B cell (primary cell): ENCODE data around the gene NHERF2. TPM values are rescaled to one million over a fixed set of nuclear protein-coding genes. Genes with fewer than 3 reads are reported as not detected.

Source experiments
- ATAC-seq: fragments of 200-7000 bp; cut with Tn5 transposase; one replicate; pipeline ENCODE4 v1.10.0; 2021; ENCODE audit warnings: low read depth, mild to moderate bottlenecking, moderate number of reproducible peaks, moderate library complexity
- CTCF ChIA-PET: fragments of 350-600 bp; sonication (Branson Sonifier 250); formaldehyde crosslinking; loops from one replicate; lab custom pipeline; 2021; ENCODE audit warnings: antibody characterized with exemption, inconsistent platforms; lab: Charles Lee
- POLR2A ChIA-PET: fragments of 350-600 bp; sonication (Branson Sonifier 250); formaldehyde crosslinking; loops from one replicate; lab custom pipeline; 2021; ENCODE audit warnings: antibody characterized with exemption; lab: Charles Lee
- DNase-seq: peaks from one replicate; pipeline ENCODE4 v3.0.0; 2013
- H2AFZ ChIP-seq: 2 replicates; pipeline ENCODE4 v1.6.1; 2012; ENCODE audit warnings: mild to moderate bottlenecking, low read depth, low read length; ENCODE audit not compliant: insufficient read depth, poor library complexity, severe bottlenecking
- H3K27ac ChIP-seq, 2 donors: 1 replicate in 1 of 2; 2 replicates in 1 of 2; pipeline ENCODE4 v1.5.1; 2012 to 2013; ENCODE audit warnings: low read length in 2 of 2, mild to moderate bottlenecking in 2 of 2, moderate library complexity in 1 of 2
- H3K27me3 ChIP-seq, 4 experiments: fragments of 200-600 bp in 1 of 4; sonication (generic) in 1 of 4; replicated peaks in 1 of 4; 1 replicate in 2 of 4; 2 replicates in 2 of 4; pipeline versions ENCODE4 v1.6.1 to v1.7.0; 2013 to 2016; ENCODE audit warnings: low read length in 3 of 4, mild to moderate bottlenecking in 2 of 4, mixed read lengths in 1 of 4, moderate library complexity in 1 of 4; ENCODE audit not compliant: insufficient read depth in 4 of 4, control insufficient read depth in 3 of 4; ENCODE audit errors: control extremely low read depth in 1 of 4
- H3K36me3 ChIP-seq, 2 experiments: replicated peaks in 1 of 2; 1 replicate in 1 of 2; 2 replicates in 1 of 2; pipeline versions ENCODE4 v1.6.1 to v1.7.1; 2013; ENCODE audit warnings: low read length in 1 of 2; ENCODE audit not compliant: insufficient read depth in 2 of 2, control insufficient read depth in 1 of 2; ENCODE audit errors: control extremely low read depth in 1 of 2, extremely low read depth in 1 of 2
- H3K4me1 ChIP-seq, 2 donors: fragments of 200-600 bp in 1 of 2; sonication (generic) in 1 of 2; 1 replicate in 1 of 2; 2 replicates in 1 of 2; pipeline versions ENCODE4 v1.5.1 to v1.6.1; 2013 to 2017; ENCODE audit warnings: low read length in 2 of 2; ENCODE audit not compliant: control insufficient read depth in 2 of 2, insufficient read depth in 2 of 2
- H3K4me2 ChIP-seq: replicated peaks from 2 replicates; pipeline ENCODE3; 2012; ENCODE audit warnings: mild to moderate bottlenecking, low read depth, low read length; ENCODE audit not compliant: poor library complexity, severe bottlenecking
- H3K4me3 ChIP-seq, 5 experiments: fragments of 200-600 bp in 1 of 5; sonication (generic) in 1 of 5; 1 replicate in 3 of 5; 2 replicates in 2 of 5; pipeline versions ENCODE4 v1.5.1 to v1.7.0; 2011 to 2016; ENCODE audit warnings: low read length in 4 of 5, mild to moderate bottlenecking in 4 of 5, low read depth in 2 of 5, control low read depth in 1 of 5, moderate library complexity in 1 of 5; ENCODE audit not compliant: insufficient read depth in 1 of 5; ENCODE audit errors: control extremely low read depth in 1 of 5, extremely low read depth in 1 of 5
- H3K79me2 ChIP-seq: fragments of 200-600 bp; sonication (generic); one replicate; pipeline ENCODE4 v1.6.0; 2016; ENCODE audit warnings: low read length; ENCODE audit not compliant: control insufficient read depth, insufficient read depth
- H3K9ac ChIP-seq: fragments of 200-600 bp; sonication (generic); 2 replicates; pipeline ENCODE4 v1.6.1; 2017; ENCODE audit warnings: mild to moderate bottlenecking, low read length, moderate library complexity
- H3K9me3 ChIP-seq, 3 donors: one replicate each; pipeline versions ENCODE4 v1.6.1 to v1.7.1; 2013; ENCODE audit warnings: low read length in 2 of 3; ENCODE audit not compliant: control insufficient read depth in 2 of 3, insufficient read depth in 1 of 3; ENCODE audit errors: control extremely low read depth in 1 of 3
- H4K20me1 ChIP-seq: 2 replicates; pipeline ENCODE4 v1.6.0; 2012; ENCODE audit warnings: mild to moderate bottlenecking, low read length; ENCODE audit not compliant: insufficient read depth, control insufficient read depth, poor library complexity, severe bottlenecking
- H3K27ac Mint-ChIP-seq: one replicate; pipeline ENCODE4 v1.8.0; 2021; ENCODE audit warnings: mixed read lengths
- H3K27me3 Mint-ChIP-seq: one replicate; pipeline ENCODE4 v1.8.0; 2021; ENCODE audit warnings: mixed read lengths
- H3K4me1 Mint-ChIP-seq: one replicate; pipeline ENCODE4 v1.8.0; 2021; ENCODE audit warnings: mixed read lengths
- H3K4me3 Mint-ChIP-seq: one replicate; pipeline ENCODE4 v1.8.0; 2021; ENCODE audit warnings: mixed read lengths
- H3K9me3 Mint-ChIP-seq: one replicate; pipeline ENCODE4 v1.8.0; 2022; ENCODE audit warnings: mixed read lengths; ENCODE audit not compliant: insufficient read depth
- EZH2 ChIP-seq: IDR thresholded peaks from 2 replicates; pipeline ENCODE4 v1.6.1; 2012; ENCODE audit warnings: borderline replicate concordance, low read depth, mild to moderate bottlenecking, moderate library complexity, low read length; ENCODE audit not compliant: insufficient read depth, poor library complexity, severe bottlenecking
- WGBS: methylation state at CpG from one replicate; pipeline ENCODE4 v1.1.5; 2013; ENCODE audit warnings: missing lambda C conversion rate; ENCODE audit not compliant: insufficient coverage; 5-methylcytosine and 5-hydroxymethylcytosine counted together
- intact Hi-C: fragments of 100-400 bp; cut with micrococcal nuclease; formaldehyde crosslinking; loops from one replicate; pipeline ENCODE4 v1.10.0; 2022
- polyA plus RNA-seq: library from polyadenylated mRNA; depleted of rRNA; stranded (reverse); fragments of >200 nt; gene quantifications from 2 replicates; pipeline ENCODE4 v1.2.3, GENCODE V29; 2012
- total RNA-seq, 2 donors: library from RNA; stranded (reverse); fragments of 120-200 nt in 1 of 2; gene quantifications; 1 replicate in 1 of 2; 2 replicates in 1 of 2; pipeline versions ENCODE4 v1.2.3 to v1.2.4, GENCODE V29; 2013 to 2022
- TF ChIP-seq, protein P1 (sequence below): fragments of 200-600 bp; IDR thresholded peaks from one replicate; pipeline ENCODE4 v1.8.0; 2022; ENCODE audit warnings: antibody characterized with exemption, mild to moderate bottlenecking

NHERF2 gene
- total and polyA plus RNA-seq, 2 donors (not counting 1 experiment from before 2014, with no cell fraction given) = 1.8 to 2.2 TPM

GRCh38 chr16:2070576-2071453 is 44.1 kb downstream of the NHERF2 start:
- no peak for TF ChIP-seq EZH2
- TF ChIP-seq, protein P1, sequence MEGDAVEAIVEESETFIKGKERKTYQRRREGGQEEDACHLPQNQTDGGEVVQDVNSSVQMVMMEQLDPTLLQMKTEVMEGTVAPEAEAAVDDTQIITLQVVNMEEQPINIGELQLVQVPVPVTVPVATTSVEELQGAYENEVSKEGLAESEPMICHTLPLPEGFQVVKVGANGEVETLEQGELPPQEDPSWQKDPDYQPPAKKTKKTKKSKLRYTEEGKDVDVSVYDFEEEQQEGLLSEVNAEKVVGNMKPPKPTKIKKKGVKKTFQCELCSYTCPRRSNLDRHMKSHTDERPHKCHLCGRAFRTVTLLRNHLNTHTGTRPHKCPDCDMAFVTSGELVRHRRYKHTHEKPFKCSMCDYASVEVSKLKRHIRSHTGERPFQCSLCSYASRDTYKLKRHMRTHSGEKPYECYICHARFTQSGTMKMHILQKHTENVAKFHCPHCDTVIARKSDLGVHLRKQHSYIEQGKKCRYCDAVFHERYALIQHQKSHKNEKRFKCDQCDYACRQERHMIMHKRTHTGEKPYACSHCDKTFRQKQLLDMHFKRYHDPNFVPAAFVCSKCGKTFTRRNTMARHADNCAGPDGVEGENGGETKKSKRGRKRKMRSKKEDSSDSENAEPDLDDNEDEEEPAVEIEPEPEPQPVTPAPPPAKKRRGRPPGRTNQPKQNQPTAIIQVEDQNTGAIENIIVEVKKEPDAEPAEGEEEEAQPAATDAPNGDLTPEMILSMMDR = no peak
- H3K4me1 Mint-ChIP-seq = no peaks in the 10 kb centered on the region
- H3K9me3 Mint-ChIP-seq = no peaks in the 10 kb centered on the region
- Histone ChIP-seq H3K4me2 (no peak overlapping the region), H3K27me3 (no peaks in the 10 kb centered on the region), H3K9me3 (peaks cover 0 to 5% (median 0%) of the 10 kb centered on the region in 3 donors), H3K27ac (no peak overlapping the region), H3K4me3 (no peak overlapping the region), H2AFZ (no peak overlapping the region), H3K79me2 (no peaks in the 10 kb centered on the region), H3K4me1 (no peaks in the 10 kb centered on the region), H3K9ac (no peak overlapping the region), H4K20me1 (no peaks in the 10 kb centered on the region), H3K36me3 (peaks cover 0 to 55% of the 10 kb centered on the region in 2 experiments)
- 96% methylated on average over 26 of the region's 29 CpGs for WGBS
- ChIA-PET CTCF (no interaction called here), POLR2A (no interaction called here)
- DNase-seq (no peak), ATAC-seq (no peak)
- no peak overlapping the region for H3K4me3 Mint-ChIP-seq
- no peaks in the 10 kb centered on the region for H3K27me3 Mint-ChIP-seq
- intact Hi-C loops = no loop called here
- H3K27ac Mint-ChIP-seq = no peak overlapping the region

DNA sequence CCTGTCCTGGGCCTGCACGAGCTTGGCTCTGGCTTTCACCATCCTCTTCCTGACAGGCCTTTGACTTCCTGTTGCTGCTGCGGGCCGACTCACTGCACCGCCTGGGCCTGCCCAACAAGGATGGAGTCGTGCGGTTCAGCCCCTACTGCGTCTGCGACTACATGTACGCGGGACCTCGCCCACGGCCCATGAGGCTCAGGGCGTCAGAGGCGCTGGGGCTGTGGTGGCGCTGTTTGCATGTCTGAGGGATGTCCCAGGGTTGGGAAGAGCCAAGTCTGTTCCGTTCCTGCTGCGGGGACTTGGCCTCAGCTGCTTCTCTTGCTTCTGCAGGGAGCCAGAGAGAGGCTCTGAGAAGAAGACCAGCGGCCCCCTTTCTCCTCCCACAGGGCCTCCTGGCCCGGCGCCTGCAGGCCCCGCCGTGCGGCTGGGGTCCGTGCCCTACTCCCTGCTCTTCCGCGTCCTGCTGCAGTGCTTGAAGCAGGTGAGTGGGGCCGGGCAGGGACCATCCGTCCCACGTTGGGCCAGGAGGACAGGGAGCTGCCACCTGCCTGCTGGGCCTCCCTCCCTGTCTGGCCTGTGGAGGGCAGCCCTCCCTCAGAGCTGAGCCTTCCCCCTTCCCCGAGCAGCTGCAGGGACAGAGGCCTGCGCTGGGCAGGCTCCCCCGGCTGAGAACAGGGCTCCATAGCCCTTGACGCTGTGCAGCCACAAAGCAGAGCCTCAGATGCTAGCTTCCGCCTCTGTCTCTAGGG is 44.9 kb downstream of the NHERF2 start:
- no peak for ATAC-seq

More for the DNA sequence above, 44.9 kb downstream of the NHERF2 start:
- WGBS = 95% methylated on average over 34 of the region's 34 CpGs
- Histone ChIP-seq H3K79me2 (no peaks in the 10 kb centered on the region), H3K9ac (no peak overlapping the region), H3K4me3 (no peak overlapping the region), H2AFZ (no peak overlapping the region), H4K20me1 (no peaks in the 10 kb centered on the region), H3K4me1 (no peaks in the 10 kb centered on the region), H3K9me3 (no peaks in the 10 kb centered on the region), H3K4me2 (no peak overlapping the region), H3K27ac (no peak overlapping the region), H3K36me3 (peaks cover 0 to 52% of the 10 kb centered on the region in 2 experiments), H3K27me3 (no peaks in the 10 kb centered on the region)
- no peak for DNase-seq
- Mint-ChIP-seq H3K27ac (no peak overlapping the region), H3K4me1 (no peaks in the 10 kb centered on the region), H3K4me3 (no peak overlapping the region), H3K27me3 (no peaks in the 10 kb centered on the region), H3K9me3 (no peaks in the 10 kb centered on the region)
- ChIA-PET CTCF (interaction anchor here (0.5 kb wide), 1 partner anchor 711 kb away, joined by 3 read pairs; no protein-coding TSS in a partner anchor), POLR2A (no interaction called here)
- TF ChIP-seq EZH2 = no peak
- TF ChIP-seq, protein P1 = no peak
- intact Hi-C loops = no loop called here
